CD14-positive monocyte (primary cell): Measurements from ENCODE around the gene CNTFR. TPM values are rescaled to one million over a fixed set of nuclear protein-coding genes. Genes with fewer than 3 reads are reported as not detected.

ENCODE experiments used
- DNase-seq, 3 donors: peaks; one replicate each; pipeline ENCODE4 v3.0.0-alpha.2; 2011 to 2022
- H2AFZ ChIP-seq: 2 replicates; pipeline ENCODE4 v1.6.0; 2012; ENCODE audit warnings: mild to moderate bottlenecking, low read depth, low read length, inconsistent platforms; ENCODE audit not compliant: insufficient read depth, poor library complexity, severe bottlenecking
- H3K27ac ChIP-seq, 2 donors: 1 replicate in 1 of 2; 2 replicates in 1 of 2; pipeline ENCODE4 v1.5.1; 2012 to 2013; ENCODE audit warnings: low read length in 2 of 2, control low read depth in 1 of 2, inconsistent platforms in 1 of 2, low read depth in 1 of 2, mild to moderate bottlenecking in 1 of 2
- H3K27me3 ChIP-seq, 2 donors: one replicate each; pipeline versions ENCODE4 v1.6.0 to v1.6.1; 2011 to 2013; ENCODE audit warnings: low read length in 2 of 2; ENCODE audit not compliant: control insufficient read depth in 2 of 2, insufficient read depth in 2 of 2
- H3K36me3 ChIP-seq, 2 donors: replicated peaks in 1 of 2; 1 replicate in 1 of 2; 2 replicates in 1 of 2; pipeline versions ENCODE4 v1.5.1 to v1.6.1; 2012 to 2013; ENCODE audit warnings: low read length in 2 of 2, control low read depth in 1 of 2, inconsistent platforms in 1 of 2, mild to moderate bottlenecking in 1 of 2; ENCODE audit not compliant: insufficient read depth in 2 of 2, control insufficient read depth in 1 of 2
- H3K4me1 ChIP-seq, 2 donors: 1 replicate in 1 of 2; 2 replicates in 1 of 2; pipeline versions ENCODE4 v1.5.1 to v1.6.1; 2012 to 2013; ENCODE audit warnings: low read length in 2 of 2, control low read depth in 1 of 2, inconsistent platforms in 1 of 2, mild to moderate bottlenecking in 1 of 2, moderate library complexity in 1 of 2; ENCODE audit not compliant: insufficient read depth in 2 of 2, control insufficient read depth in 1 of 2
- H3K4me2 ChIP-seq: replicated peaks from 2 replicates; pipeline ENCODE3; 2012; ENCODE audit warnings: low read length, moderate library complexity, mild to moderate bottlenecking; ENCODE audit not compliant: poor library complexity, severe bottlenecking; ENCODE audit errors: extremely low read depth
- H3K4me3 ChIP-seq, 3 experiments: fragments of 200-600 bp in 1 of 3; sonication (generic) in 1 of 3; replicated peaks in 1 of 3; 1 replicate in 2 of 3; 2 replicates in 1 of 3; pipeline ENCODE4 v1.5.1; 2011 to 2013; ENCODE audit warnings: low read length in 3 of 3, mild to moderate bottlenecking in 3 of 3, control low read depth in 2 of 3, low read depth in 2 of 3, inconsistent platforms in 1 of 3, moderate library complexity in 1 of 3
- H3K79me2 ChIP-seq: 2 replicates; pipeline ENCODE4 v1.6.0; 2012; ENCODE audit warnings: mild to moderate bottlenecking, control low read depth, inconsistent platforms, low read length, moderate library complexity; ENCODE audit not compliant: insufficient read depth
- H3K9ac ChIP-seq: 2 replicates; pipeline ENCODE4 v1.6.0; 2017; ENCODE audit warnings: low read length, mild to moderate bottlenecking; ENCODE audit not compliant: insufficient read depth, poor library complexity, severe bottlenecking
- H3K9me3 ChIP-seq, 2 donors: replicated peaks in 1 of 2; 1 replicate in 1 of 2; 2 replicates in 1 of 2; pipeline versions ENCODE4 v1.5.1 to v1.6.1; 2012 to 2013; ENCODE audit warnings: low read length in 2 of 2, control low read depth in 1 of 2; ENCODE audit not compliant: control insufficient read depth in 1 of 2, insufficient read depth in 1 of 2
- H4K20me1 ChIP-seq: 2 replicates; pipeline ENCODE4 v1.6.0; 2012; ENCODE audit warnings: mild to moderate bottlenecking, low read length, control low read depth, moderate library complexity; ENCODE audit not compliant: insufficient read depth
- H3K27ac Mint-ChIP-seq, 7 donors: one replicate each; pipeline ENCODE4 v1.8.0; 2020; ENCODE audit warnings: mild to moderate bottlenecking in 7 of 7, mixed read lengths in 7 of 7, moderate library complexity in 6 of 7, inconsistent platforms in 2 of 7
- H3K27me3 Mint-ChIP-seq, 3 donors: one replicate each; pipeline ENCODE4 v1.8.0; 2021 to 2022; ENCODE audit warnings: low read depth in 3 of 3, mild to moderate bottlenecking in 3 of 3, mixed read lengths in 3 of 3, moderate library complexity in 3 of 3, inconsistent platforms in 1 of 3
- H3K36me3 Mint-ChIP-seq, 2 donors: one replicate each; pipeline ENCODE4 v1.8.0; 2020; ENCODE audit warnings: mixed read lengths in 2 of 2, inconsistent platforms in 1 of 2, mild to moderate bottlenecking in 1 of 2
- H3K4me1 Mint-ChIP-seq: one replicate; pipeline ENCODE4 v1.8.0; 2020; ENCODE audit warnings: mild to moderate bottlenecking, mixed read lengths
- H3K4me3 Mint-ChIP-seq, 2 donors: one replicate each; pipeline ENCODE4 v1.8.0; 2020; ENCODE audit warnings: mild to moderate bottlenecking in 2 of 2, mixed read lengths in 2 of 2, moderate library complexity in 1 of 2
- H3K9me3 Mint-ChIP-seq, 7 donors: one replicate each; pipeline ENCODE4 v1.8.0; 2020 to 2022; ENCODE audit warnings: mixed read lengths in 7 of 7, mild to moderate bottlenecking in 6 of 7, moderate library complexity in 6 of 7, inconsistent platforms in 2 of 7
- WGBS: methylation state at CpG from one replicate; pipeline ENCODE4 v1.1.5; 2013; ENCODE audit warnings: missing lambda C conversion rate; ENCODE audit not compliant: insufficient coverage; 5-methylcytosine and 5-hydroxymethylcytosine counted together
- intact Hi-C, 2 donors: fragments of 100-400 bp; cut with micrococcal nuclease; formaldehyde crosslinking; loops; one replicate each; pipeline versions ENCODE4 v1.15.0 to v1.15.1; 2023
- polyA plus RNA-seq, 3 donors: library from polyadenylated mRNA; depleted of rRNA in 1 of 3; unstranded in 2 of 3; stranded (reverse) in 1 of 3; fragments of 300-500 nt in 2 of 3; fragments of >200 nt in 1 of 3; fragmentation: Illumina TruSeq in 2 of 3; gene quantifications; 1 replicate in 2 of 3; 2 replicates in 1 of 3; pipeline ENCODE4 v1.2.3, GENCODE V29; 2012 to 2021
- TF ChIP-seq, protein P1 (sequence below): fragments of 200-600 bp; IDR thresholded peaks from one replicate; pipeline ENCODE4 v1.8.0; 2022; ENCODE audit warnings: antibody characterized with exemption, mild to moderate bottlenecking

CNTFR gene
- polyA plus RNA-seq, 3 donors: not detected

DNA sequence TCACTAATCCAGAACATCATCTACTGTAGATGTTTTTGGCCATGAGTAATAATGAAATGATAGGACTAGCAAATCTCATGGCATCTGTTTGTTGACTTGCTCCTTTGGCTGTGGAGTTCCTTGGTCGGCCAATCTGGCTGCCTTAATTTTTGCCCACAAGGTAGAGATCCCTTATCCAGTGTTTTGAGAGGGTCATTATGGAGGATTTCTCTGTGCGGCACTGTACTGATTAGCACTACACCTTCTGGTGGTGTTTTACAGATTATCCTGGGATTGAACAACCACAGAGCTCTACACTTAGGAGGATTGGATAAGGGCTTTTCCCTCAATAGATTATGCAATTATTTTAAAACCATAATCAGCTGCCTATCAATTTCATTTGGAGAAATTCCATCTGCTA, 63.5 kb downstream of the CNTFR start:
- DNase-seq: no peak
- Mint-ChIP-seq H3K4me1 (peaks cover 7% of the 10 kb centered on the region), H3K9me3 (peaks cover 0 to 2% (median 0%) of the 10 kb centered on the region in 7 donors), H3K36me3 (peaks cover 0 to 2% of the 10 kb centered on the region in 2 donors), H3K27ac (no peak overlapping the region), H3K27me3 (peaks cover 30 to 53% (median 31%) of the 10 kb centered on the region in 3 donors), H3K4me3 (no peak overlapping the region)
- Histone ChIP-seq H3K9me3 (no peaks in the 10 kb centered on the region), H2AFZ (no peak overlapping the region), H3K9ac (no peak overlapping the region), H3K4me1 (peaks cover 11 to 15% of the 10 kb centered on the region in 2 donors), H3K79me2 (no peaks in the 10 kb centered on the region), H3K36me3 (no peaks in the 10 kb centered on the region), H3K4me2 (no peak overlapping the region), H3K27ac (no peak overlapping the region), H3K4me3 (no peak overlapping the region), H4K20me1 (no peaks in the 10 kb centered on the region), H3K27me3 (peaks cover 5 to 34% of the 10 kb centered on the region in 2 donors)
- 83% methylated on average over 1 of the region's 2 CpGs for WGBS
- intact Hi-C loops: no loop called here
- TF ChIP-seq, protein P1, sequence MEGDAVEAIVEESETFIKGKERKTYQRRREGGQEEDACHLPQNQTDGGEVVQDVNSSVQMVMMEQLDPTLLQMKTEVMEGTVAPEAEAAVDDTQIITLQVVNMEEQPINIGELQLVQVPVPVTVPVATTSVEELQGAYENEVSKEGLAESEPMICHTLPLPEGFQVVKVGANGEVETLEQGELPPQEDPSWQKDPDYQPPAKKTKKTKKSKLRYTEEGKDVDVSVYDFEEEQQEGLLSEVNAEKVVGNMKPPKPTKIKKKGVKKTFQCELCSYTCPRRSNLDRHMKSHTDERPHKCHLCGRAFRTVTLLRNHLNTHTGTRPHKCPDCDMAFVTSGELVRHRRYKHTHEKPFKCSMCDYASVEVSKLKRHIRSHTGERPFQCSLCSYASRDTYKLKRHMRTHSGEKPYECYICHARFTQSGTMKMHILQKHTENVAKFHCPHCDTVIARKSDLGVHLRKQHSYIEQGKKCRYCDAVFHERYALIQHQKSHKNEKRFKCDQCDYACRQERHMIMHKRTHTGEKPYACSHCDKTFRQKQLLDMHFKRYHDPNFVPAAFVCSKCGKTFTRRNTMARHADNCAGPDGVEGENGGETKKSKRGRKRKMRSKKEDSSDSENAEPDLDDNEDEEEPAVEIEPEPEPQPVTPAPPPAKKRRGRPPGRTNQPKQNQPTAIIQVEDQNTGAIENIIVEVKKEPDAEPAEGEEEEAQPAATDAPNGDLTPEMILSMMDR: no peak

DNA sequence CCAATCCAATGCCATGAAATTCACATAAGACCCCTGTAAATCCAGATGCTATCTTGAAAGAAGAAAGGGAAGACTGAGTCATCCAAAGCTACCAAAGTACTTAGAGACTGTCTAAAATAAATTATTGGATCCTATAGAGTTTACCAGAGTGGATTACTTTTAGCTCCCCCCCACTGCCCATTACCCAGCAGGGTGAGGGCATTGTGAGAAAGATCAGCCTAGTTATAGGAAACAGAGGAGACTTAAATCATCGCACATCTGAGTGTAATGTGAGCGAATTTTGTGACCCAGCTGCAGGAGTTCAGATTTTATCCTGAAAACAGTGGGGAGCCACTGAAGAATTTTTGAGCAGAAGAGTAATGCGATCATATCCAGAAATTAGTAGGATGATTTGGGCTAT, 65.2 kb downstream of the CNTFR start:
- no peak overlapping the region for H3K9ac ChIP-seq
- Mint-ChIP-seq H3K4me1 (peaks cover 20% of the 10 kb centered on the region), H3K27ac (no peak overlapping the region), H3K9me3 (peaks cover 0 to 2% (median 0%) of the 10 kb centered on the region in 7 donors), H3K27me3 (peaks cover 26 to 42% (median 29%) of the 10 kb centered on the region in 3 donors), H3K4me3 (peak overlapping the region in 1 of 2 donors; percentile 40), H3K36me3 (peaks cover 0 to 2% of the 10 kb centered on the region in 2 donors)
- H2AFZ ChIP-seq: no peak overlapping the region
- H3K4me2 ChIP-seq: no peak overlapping the region
- WGBS: 86% methylated on average over 3 of the region's 3 CpGs
- H3K27ac ChIP-seq: no peak overlapping the region
- H3K4me3 ChIP-seq: no peak overlapping the region
- TF ChIP-seq, protein P1: no peak
- no peaks in the 10 kb centered on the region for H4K20me1 ChIP-seq
- H3K79me2 ChIP-seq: no peaks in the 10 kb centered on the region
- H3K4me1 ChIP-seq: peaks cover 25 to 31% of the 10 kb centered on the region in 2 donors
- no peaks in the 10 kb centered on the region for H3K9me3 ChIP-seq
- DNase-seq: no peak
- peaks cover 5 to 34% of the 10 kb centered on the region in 2 donors for H3K27me3 ChIP-seq
- intact Hi-C loops: loop anchor here (5.0 kb wide), 2 partner anchors 67 to 147 kb away; partner anchors contain the start of genes DNAI1 (in 1 of the 2), FAM219A (in 1 of the 2) and MYORG (in 1 of the 2)
- no peaks in the 10 kb centered on the region for H3K36me3 ChIP-seq
